HepG2 (cell line): ENCODE measurements around the gene ZNF483. TPM values are rescaled to one million over a fixed set of nuclear protein-coding genes. Genes with fewer than 3 reads are reported as not detected.

Experiments used
- ATAC-seq: fragments of 200-7000 bp; cut with Tn5 transposase; 3 replicates; pipeline ENCODE4 v1.9.1; 2020; ENCODE audit warnings: mild to moderate bottlenecking, moderate library complexity
- BruUV-seq: library from RNA; stranded (reverse); fragments of 400-500 nt; replicated peaks from 2 replicates; lab custom pipeline; 2021; lab: Mats Ljungman, UMichigan
- CTCF ChIA-PET: fragments of 300-600 bp; formaldehyde crosslinking; extraction: SDS; loops from one replicate; lab custom pipeline; 2021; ENCODE audit warnings: low total read pairs, inconsistent platforms, low intra/inter-chr PET ratio; lab: Yijun Ruan, JAX
- POLR2A ChIA-PET: fragments of 350-600 bp; sonication (Branson Sonifier 250); formaldehyde crosslinking; loops from one replicate; lab custom pipeline; 2020; ENCODE audit warnings: antibody characterized with exemption, inconsistent platforms; lab: Yijun Ruan, JAX
- DNase-seq: peaks from one replicate; pipeline ENCODE4 v3.0.0-alpha.2; 2015; ENCODE audit warnings: low spot score
- FAIRE-seq: peaks from 3 replicates; lab custom pipeline; 2011; peaks lifted over from hg19 to GRCh38; lab: Jason Lieb, UNC
- H2AFZ ChIP-seq: one replicate; pipeline ENCODE4 v1.6.1; 2011; ENCODE audit warnings: low read length, inconsistent platforms
- H3K27ac ChIP-seq: fragments of 300-600 bp; 3 replicates; pipeline ENCODE4 v1.8.0; 2011; ENCODE audit warnings: mixed run types, mild to moderate bottlenecking, mixed read lengths, low read length, inconsistent platforms; ENCODE audit not compliant: insufficient read depth; ENCODE audit errors: extremely low read length
- H3K27me3 ChIP-seq, 2 experiments: fragments of 200-600 bp in 1 of 2; 2 replicates in 1 of 2; 3 replicates in 1 of 2; pipeline versions ENCODE4 v1.6.0 to v1.8.0; 2011; ENCODE audit warnings: low read length in 2 of 2, mild to moderate bottlenecking in 2 of 2, moderate library complexity in 2 of 2, inconsistent platforms in 1 of 2; ENCODE audit not compliant: insufficient read depth in 2 of 2, control insufficient read depth in 1 of 2
- H3K36me3 ChIP-seq, 2 experiments: fragments of 200-600 bp in 1 of 2; replicated peaks in 1 of 2; 2 replicates in 1 of 2; 3 replicates in 1 of 2; pipeline versions ENCODE4 v1.5.1 to v1.8.0; 2011; ENCODE audit warnings: low read length in 2 of 2, inconsistent platforms in 1 of 2; ENCODE audit not compliant: insufficient read depth in 2 of 2, control insufficient read depth in 1 of 2
- H3K4me1 ChIP-seq: 2 replicates; pipeline ENCODE4 v1.5.1; 2012; ENCODE audit warnings: low read length, inconsistent platforms; ENCODE audit not compliant: insufficient read depth
- H3K4me2 ChIP-seq: 2 replicates; pipeline ENCODE4 v1.6.0; 2011; ENCODE audit warnings: low read depth, low read length, inconsistent platforms
- H3K4me3 ChIP-seq, 3 experiments: fragments of 200-600 bp in 1 of 3; sonication (generic), shearing (Covaris generic) in 1 of 3; replicated peaks in 1 of 3; 2 replicates each; pipeline ENCODE4 v1.5.1; 2011 to 2016; ENCODE audit warnings: low read length in 3 of 3, inconsistent platforms in 2 of 3, low read depth in 2 of 3, mild to moderate bottlenecking in 2 of 3, control low read depth in 1 of 3, mixed read lengths in 1 of 3; ENCODE audit not compliant: insufficient read depth in 1 of 3
- H3K79me2 ChIP-seq: one replicate; pipeline ENCODE4 v1.6.1; 2011; ENCODE audit warnings: low read length, inconsistent platforms; ENCODE audit not compliant: insufficient read depth
- H3K9ac ChIP-seq: 2 replicates; pipeline ENCODE4 v1.6.0; 2011; ENCODE audit warnings: mild to moderate bottlenecking, low read depth, low read length, inconsistent platforms; ENCODE audit not compliant: insufficient read depth
- H3K9me3 ChIP-seq: 2 replicates; pipeline ENCODE4 v1.5.1; 2012; ENCODE audit warnings: mild to moderate bottlenecking, low read length
- H4K20me1 ChIP-seq: 2 replicates; pipeline ENCODE4 v1.6.0; 2011; ENCODE audit warnings: inconsistent platforms, mild to moderate bottlenecking, low read length, moderate library complexity; ENCODE audit not compliant: insufficient read depth
- GATAD2A ChIP-seq: IDR thresholded peaks from 2 replicates; pipeline ENCODE4 v1.6.1; 2016
- NPAS2 ChIP-seq: sonication (generic); formaldehyde crosslinking; IDR thresholded peaks from 2 replicates; pipeline ENCODE4 v1.8.0; 2022; ENCODE audit warnings: mild to moderate bottlenecking, missing genetic modification reagents, borderline replicate concordance
- SOX5 ChIP-seq: IDR thresholded peaks from 2 replicates; pipeline ENCODE4 v1.6.1; 2016; ENCODE audit warnings: borderline replicate concordance
- ZNF547 ChIP-seq: sonication (generic); formaldehyde crosslinking; IDR thresholded peaks from 2 replicates; pipeline ENCODE4 v1.5.1; 2020; ENCODE audit warnings: mild to moderate bottlenecking, missing genetic modification reagents
- WGBS: methylation state at CpG from one replicate; pipeline ENCODE4 v1.1.6; 2017; ENCODE audit warnings: low lambda C conversion rate; 5-methylcytosine and 5-hydroxymethylcytosine counted together
- in situ Hi-C: cut with HindIII; loops from 2 replicates; pipeline ENCODE4 v1.10.0; 2017; ENCODE audit warnings: low pct_unique_long_range_greater_than_20kb; ENCODE audit not compliant: extremely low pct_ligation_motif_present
- intact Hi-C: fragments of 100-400 bp; cut with micrococcal nuclease; formaldehyde crosslinking; loops from one replicate; pipeline ENCODE4 v1.10.0; 2022; ENCODE audit not compliant: unreplicated experiment
- polyA plus RNA-seq, 8 experiments: library from polyadenylated mRNA; depleted of rRNA in 3 of 8; stranded (reverse) in 7 of 8; unstranded in 1 of 8; fragments of >200 nt; fragmentation: Illumina TruSeq in 4 of 8; extraction: Trizol in 4 of 8; gene quantifications; 2 replicates each; pipeline versions ENCODE4 v1.2.1 to v1.2.3, GENCODE V29; 2011 to 2016; ENCODE audit warnings: low read depth in 4 of 8, missing spikeins in 1 of 8, mixed read lengths in 1 of 8; ENCODE audit not compliant: insufficient read depth in 1 of 8
- total RNA-seq, 5 experiments: library from RNA; depleted of rRNA; stranded (reverse); fragments of >200 nt; fragmentation: Illumina TruSeq; extraction: Trizol; gene quantifications; 2 replicates each; pipeline ENCODE4 v1.2.3, GENCODE V29; 2016; ENCODE audit warnings: low read depth in 1 of 5
- TF ChIP-seq, protein P1 (sequence below): IDR thresholded peaks from 2 replicates; pipeline ENCODE4 v1.6.1; 2012; ENCODE audit warnings: low read length, improper control_type of control experiment
- TF ChIP-seq, protein P2 (sequence below): IDR thresholded peaks from 2 replicates; pipeline ENCODE4 v1.6.1; 2016; ENCODE audit warnings: missing biosample characterization, missing genetic modification reagents, low read depth
- TF ChIP-seq, protein P3 (sequence below): sonication (generic); formaldehyde crosslinking; IDR thresholded peaks from 2 replicates; pipeline ENCODE4 v1.4.0; 2020; ENCODE audit warnings: missing genetic modification reagents, mild to moderate bottlenecking, borderline replicate concordance

ZNF483 gene
- total and polyA plus RNA-seq, 2 of the 13 experiments (the other 11 are each of a cell fraction or from before 2014, with no cell fraction given), result 2.0 to 9.5 TPM

DNA sequence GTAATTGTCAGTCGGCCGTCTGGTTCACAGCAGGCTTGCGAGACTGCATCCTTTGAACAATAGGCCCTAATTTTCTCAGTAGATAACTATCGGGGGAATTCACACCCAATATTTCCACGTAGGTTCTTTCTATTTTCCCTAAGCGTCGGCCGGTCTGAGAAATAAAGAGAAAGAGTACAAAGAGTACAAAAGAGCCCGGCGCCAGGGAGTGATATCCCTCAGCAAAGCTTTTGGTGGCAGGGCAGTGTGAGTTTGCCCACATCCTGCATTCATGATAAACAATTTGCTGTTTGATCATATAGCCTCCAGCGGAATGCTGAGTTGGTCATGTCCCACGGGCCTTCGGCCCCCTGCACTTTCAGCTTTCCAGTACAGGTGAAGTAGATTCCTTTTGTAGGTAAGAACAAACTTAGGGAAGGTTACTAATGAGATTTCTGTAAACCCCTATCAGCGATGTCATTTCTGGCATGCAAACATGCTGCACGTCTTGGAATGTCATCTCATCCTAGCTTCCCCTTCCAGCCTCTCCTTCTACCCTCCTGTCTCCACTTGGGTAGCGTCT is 79.2 kb downstream of the ZNF483 start:
- no peak overlapping the region for H3K27ac ChIP-seq
- no peaks in the 10 kb centered on the region for H3K27me3 ChIP-seq
- in situ Hi-C loops (loop anchor here (10.0 kb wide), 1 partner anchor 91 kb away; no protein-coding TSS in a partner anchor), intact Hi-C loops (loop anchor here (2.0 kb wide), 1 partner anchor 27 kb away; the partner anchor contains the start of gene DNAJC25)
- DNase-seq, result no peak
- no peak for FAIRE-seq
- no TSS peak for BruUV-seq
- H3K4me1 ChIP-seq, result peaks cover 62% of the 10 kb centered on the region
- no peaks in the 10 kb centered on the region for H3K79me2 ChIP-seq
- H3K36me3 ChIP-seq, result no peaks in the 10 kb centered on the region
- peak overlapping the region; percentile 43 to 57 (median 56) for H3K4me3 ChIP-seq
- ChIA-PET CTCF (no interaction called here), POLR2A (interaction anchor here (0.6 to 1.6 kb wide), 2 partner anchors 24 to 29 kb away, joined by 3 to 4 read pairs; no protein-coding TSS in a partner anchor)
- 0 out of 2 replicates have a peak, but pooled peaks have one; percentile 28 for TF ChIP-seq ZNF547 (CRISPR knock-in tag)
- no peak for TF ChIP-seq NPAS2 (CRISPR knock-in tag)
- TF ChIP-seq SOX5 (CRISPR knock-in tag), result 0 out of 2 replicates have a peak, but pooled peaks have one; percentile 12
- H2AFZ ChIP-seq, result peak overlapping the region; percentile 46
- ATAC-seq, result peak; percentile 39
- peak overlapping the region; percentile 90 for H3K4me2 ChIP-seq
- H4K20me1 ChIP-seq, result no peaks in the 10 kb centered on the region
- WGBS, result under 1% methylated on average over 15 of the region's 16 CpGs
- no peaks in the 10 kb centered on the region for H3K9me3 ChIP-seq
- no peak overlapping the region for H3K9ac ChIP-seq

DNA sequence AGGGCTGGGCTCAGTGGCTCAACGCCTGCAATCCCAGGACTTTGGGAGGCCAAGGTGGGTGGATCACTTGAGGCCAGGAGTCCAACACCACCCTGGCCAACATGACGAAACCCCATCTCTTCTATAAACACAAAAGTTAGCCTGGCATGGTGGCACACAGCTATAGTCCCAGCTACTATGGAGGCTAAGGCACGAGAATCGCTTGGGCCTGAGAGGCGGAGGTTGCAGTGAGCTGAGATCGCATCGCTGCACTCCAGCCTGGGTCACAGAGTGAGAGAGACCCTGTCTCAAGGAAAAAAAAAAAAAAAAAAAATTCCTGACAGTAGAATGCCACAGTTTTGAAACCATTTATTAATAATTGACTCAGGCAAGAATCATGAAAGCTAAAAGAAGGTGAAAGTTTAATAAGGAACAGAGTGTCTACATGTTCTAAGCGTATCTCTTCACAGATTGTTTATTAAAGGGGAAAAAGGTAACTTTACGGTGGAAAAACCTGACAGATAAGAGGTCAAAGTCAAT is 80.1 kb downstream of the ZNF483 start:
- CTCF ChIA-PET, result no interaction called here
- TF ChIP-seq, protein P1, sequence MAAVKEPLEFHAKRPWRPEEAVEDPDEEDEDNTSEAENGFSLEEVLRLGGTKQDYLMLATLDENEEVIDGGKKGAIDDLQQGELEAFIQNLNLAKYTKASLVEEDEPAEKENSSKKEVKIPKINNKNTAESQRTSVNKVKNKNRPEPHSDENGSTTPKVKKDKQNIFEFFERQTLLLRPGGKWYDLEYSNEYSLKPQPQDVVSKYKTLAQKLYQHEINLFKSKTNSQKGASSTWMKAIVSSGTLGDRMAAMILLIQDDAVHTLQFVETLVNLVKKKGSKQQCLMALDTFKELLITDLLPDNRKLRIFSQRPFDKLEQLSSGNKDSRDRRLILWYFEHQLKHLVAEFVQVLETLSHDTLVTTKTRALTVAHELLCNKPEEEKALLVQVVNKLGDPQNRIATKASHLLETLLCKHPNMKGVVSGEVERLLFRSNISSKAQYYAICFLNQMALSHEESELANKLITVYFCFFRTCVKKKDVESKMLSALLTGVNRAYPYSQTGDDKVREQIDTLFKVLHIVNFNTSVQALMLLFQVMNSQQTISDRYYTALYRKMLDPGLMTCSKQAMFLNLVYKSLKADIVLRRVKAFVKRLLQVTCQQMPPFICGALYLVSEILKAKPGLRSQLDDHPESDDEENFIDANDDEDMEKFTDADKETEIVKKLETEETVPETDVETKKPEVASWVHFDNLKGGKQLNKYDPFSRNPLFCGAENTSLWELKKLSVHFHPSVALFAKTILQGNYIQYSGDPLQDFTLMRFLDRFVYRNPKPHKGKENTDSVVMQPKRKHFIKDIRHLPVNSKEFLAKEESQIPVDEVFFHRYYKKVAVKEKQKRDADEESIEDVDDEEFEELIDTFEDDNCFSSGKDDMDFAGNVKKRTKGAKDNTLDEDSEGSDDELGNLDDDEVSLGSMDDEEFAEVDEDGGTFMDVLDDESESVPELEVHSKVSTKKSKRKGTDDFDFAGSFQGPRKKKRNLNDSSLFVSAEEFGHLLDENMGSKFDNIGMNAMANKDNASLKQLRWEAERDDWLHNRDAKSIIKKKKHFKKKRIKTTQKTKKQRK, result no peak
- TF ChIP-seq, protein P2, sequence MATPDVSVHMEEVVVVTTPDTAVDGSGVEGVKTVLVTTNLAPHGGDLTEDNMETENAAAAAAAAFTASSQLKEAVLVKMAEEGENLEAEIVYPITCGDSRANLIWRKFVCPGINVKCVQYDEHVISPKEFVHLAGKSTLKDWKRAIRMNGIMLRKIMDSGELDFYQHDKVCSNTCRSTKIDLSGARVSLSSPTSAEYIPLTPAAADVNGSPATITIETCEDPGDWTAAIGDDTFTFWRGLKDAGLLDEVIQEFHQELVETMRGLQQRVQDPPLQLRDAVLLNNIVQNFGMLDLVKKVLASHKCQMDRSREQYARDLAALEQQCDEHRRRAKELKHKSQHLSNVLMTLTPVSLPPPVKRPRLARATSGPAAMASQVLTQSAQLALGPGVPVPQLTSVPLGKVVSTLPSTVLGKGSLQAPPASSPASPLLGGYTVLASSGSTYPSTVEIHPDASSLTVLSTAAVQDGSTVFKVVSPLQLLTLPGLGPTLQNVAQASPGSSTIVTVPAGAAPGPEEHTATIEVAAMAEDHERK (CRISPR knock-in tag), result no peak
- TF ChIP-seq, protein P3, sequence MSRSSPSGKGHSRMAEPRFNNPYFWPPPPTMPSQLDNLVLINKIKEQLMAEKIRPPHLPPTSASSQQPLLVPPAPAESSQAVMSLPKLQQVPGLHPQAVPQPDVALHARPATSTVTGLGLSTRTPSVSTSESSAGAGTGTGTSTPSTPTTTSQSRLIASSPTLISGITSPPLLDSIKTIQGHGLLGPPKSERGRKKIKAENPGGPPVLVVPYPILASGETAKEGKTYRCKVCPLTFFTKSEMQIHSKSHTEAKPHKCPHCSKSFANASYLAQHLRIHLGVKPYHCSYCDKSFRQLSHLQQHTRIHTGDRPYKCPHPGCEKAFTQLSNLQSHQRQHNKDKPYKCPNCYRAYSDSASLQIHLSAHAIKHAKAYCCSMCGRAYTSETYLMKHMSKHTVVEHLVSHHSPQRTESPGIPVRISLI, result peak; percentile 64; the same call in 1 of the 2 replicates
- peak; percentile 61; the same call in 1 of the 2 replicates for TF ChIP-seq GATAD2A (CRISPR knock-in tag)

More for the DNA sequence above, 80.1 kb downstream of the ZNF483 start:
- Histone ChIP-seq H3K4me1 (peaks cover 60% of the 10 kb centered on the region), H3K4me2 (peak overlapping the region; percentile 90), H3K79me2 (no peaks in the 10 kb centered on the region), H4K20me1 (no peaks in the 10 kb centered on the region), H3K27ac (peak overlapping the region; percentile 13), H3K4me3 (peak overlapping the region; percentile 29 to 57 (median 56)), H3K9me3 (no peaks in the 10 kb centered on the region), H3K9ac (no peak overlapping the region), H3K27me3 (no peaks in the 10 kb centered on the region), H2AFZ (no peak overlapping the region), H3K36me3 (no peaks in the 10 kb centered on the region)
- POLR2A ChIA-PET, result interaction anchor here (1.1 to 1.6 kb wide), 2 partner anchors 23 to 26 kb away, joined by 4 read pairs; partner anchors contain the start of gene DNAJC25
- intact Hi-C loops, result loop anchor here (2.0 kb wide), 1 partner anchor 26 kb away; the partner anchor contains the start of gene DNAJC25
- no TSS peak for BruUV-seq
- DNase-seq, result peak; percentile 35
- in situ Hi-C loops, result loop anchor here (10.0 kb wide), 1 partner anchor 90 kb away; no protein-coding TSS in a partner anchor
- WGBS, result 2% methylated on average over 9 of the region's 9 CpGs
- peak; percentile 64 for ATAC-seq
- peak; percentile 89 for FAIRE-seq
